GM12878 (cell line): ENCODE measurements around the gene ABHD8.

Source experiments
- EZH2 ChIP-seq: IDR thresholded peaks from 2 replicates; pipeline ENCODE4 v1.6.1; 2012; ENCODE audit warnings: low read depth, mild to moderate bottlenecking, control low read depth, inconsistent platforms, low read length, borderline replicate concordance; ENCODE audit not compliant: control insufficient read depth
- HDAC6 ChIP-seq: fragments of 200-600 bp; sonication (generic); IDR thresholded peaks from one replicate; pipeline ENCODE4 v1.8.0; 2017; ENCODE audit warnings: antibody characterized with exemption; ENCODE audit not compliant: unreplicated experiment
- NRF1 ChIP-seq: conservative IDR thresholded peaks from 2 replicates; pipeline ENCODE4 v1.6.1; 2011; ENCODE audit warnings: mild to moderate bottlenecking, low read depth, low read length, improper control_type of control experiment
- ZNF207 ChIP-seq: fragments of 450-650 bp; IDR thresholded peaks from 2 replicates; pipeline ENCODE4 v1.6.1; 2014; ENCODE audit warnings: antibody characterized with exemption, mild to moderate bottlenecking, borderline replicate concordance
- TF ChIP-seq, protein P1 (sequence below), 3 experiments: IDR thresholded peaks in 2 of 3; conservative IDR thresholded peaks in 1 of 3; 2 replicates each; pipeline ENCODE4 v1.5.1; 2011; ENCODE audit warnings: low read depth in 3 of 3, low read length in 3 of 3, mild to moderate bottlenecking in 3 of 3, control low read depth in 2 of 3, moderate library complexity in 2 of 3, inconsistent platforms in 1 of 3, mixed read lengths in 1 of 3; ENCODE audit not compliant: control insufficient read depth in 2 of 3, insufficient read depth in 1 of 3; ENCODE audit errors: extremely low read depth in 1 of 3
- TF ChIP-seq, protein P2 (sequence below): IDR thresholded peaks from 2 replicates; pipeline ENCODE4 v1.6.1; 2011; ENCODE audit warnings: low read depth, mild to moderate bottlenecking, low read length, moderate library complexity, borderline replicate concordance; ENCODE audit errors: extremely low read depth

DNA sequence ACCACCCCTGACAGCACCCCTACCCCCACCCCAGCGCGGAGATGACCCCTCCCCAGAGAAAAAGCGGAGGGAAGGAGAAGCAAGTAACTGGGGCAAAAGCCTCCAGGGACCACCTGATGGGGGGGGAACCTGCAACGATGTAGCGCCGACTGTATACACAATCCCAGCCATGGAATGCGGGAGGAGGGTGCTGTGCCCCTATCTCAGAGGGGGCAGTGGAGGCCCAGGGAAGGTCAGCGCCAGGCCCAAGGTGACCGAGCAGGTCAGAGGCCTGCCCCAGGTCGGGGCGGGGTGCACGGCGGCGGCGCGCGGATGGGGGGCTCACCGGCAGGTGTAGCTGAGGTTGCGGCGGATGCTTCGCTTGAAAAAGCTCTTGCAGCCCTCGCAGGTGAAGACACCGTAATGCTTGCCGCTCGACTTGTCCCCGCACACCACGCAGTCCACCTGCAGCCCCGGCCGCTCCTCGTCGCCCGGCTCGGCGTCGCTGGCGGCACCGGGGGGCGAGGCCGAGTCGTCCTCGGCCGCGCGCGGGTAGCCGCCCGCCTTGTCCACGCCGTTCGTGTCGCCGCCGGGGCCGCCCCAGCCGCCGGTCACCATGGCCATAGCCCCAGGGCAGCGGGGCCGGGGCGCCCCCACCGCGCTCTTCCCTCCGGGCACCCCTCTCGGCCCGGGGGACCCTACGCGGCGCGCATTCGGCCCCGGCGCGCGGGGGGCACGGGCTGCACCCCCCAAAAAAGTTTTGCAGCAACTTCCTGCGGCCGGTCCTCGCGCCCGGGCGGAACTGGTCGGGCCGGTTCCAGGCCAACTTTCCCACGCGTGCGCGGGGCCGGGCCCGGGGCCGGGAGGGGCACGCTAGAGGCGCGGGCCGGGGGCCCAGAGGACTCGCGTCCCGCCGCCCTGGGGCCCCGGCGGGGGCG, 58.3 kb downstream of the ABHD8 start:
- TF ChIP-seq, protein P1, sequence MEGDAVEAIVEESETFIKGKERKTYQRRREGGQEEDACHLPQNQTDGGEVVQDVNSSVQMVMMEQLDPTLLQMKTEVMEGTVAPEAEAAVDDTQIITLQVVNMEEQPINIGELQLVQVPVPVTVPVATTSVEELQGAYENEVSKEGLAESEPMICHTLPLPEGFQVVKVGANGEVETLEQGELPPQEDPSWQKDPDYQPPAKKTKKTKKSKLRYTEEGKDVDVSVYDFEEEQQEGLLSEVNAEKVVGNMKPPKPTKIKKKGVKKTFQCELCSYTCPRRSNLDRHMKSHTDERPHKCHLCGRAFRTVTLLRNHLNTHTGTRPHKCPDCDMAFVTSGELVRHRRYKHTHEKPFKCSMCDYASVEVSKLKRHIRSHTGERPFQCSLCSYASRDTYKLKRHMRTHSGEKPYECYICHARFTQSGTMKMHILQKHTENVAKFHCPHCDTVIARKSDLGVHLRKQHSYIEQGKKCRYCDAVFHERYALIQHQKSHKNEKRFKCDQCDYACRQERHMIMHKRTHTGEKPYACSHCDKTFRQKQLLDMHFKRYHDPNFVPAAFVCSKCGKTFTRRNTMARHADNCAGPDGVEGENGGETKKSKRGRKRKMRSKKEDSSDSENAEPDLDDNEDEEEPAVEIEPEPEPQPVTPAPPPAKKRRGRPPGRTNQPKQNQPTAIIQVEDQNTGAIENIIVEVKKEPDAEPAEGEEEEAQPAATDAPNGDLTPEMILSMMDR (IDR thresholded peaks at IDR 0.05 in 2 of 3, conservative IDR thresholded peaks at IDR 0.05 in 1 of 3; ENCODE audit: control insufficient read depth in 2 of 3, extremely low read depth in 1 of 3, insufficient read depth in 1 of 3, low read depth in 3 of 3, low read length in 3 of 3) = no peak
- TF ChIP-seq EZH2 (no peak), HDAC6 (no peak), ZNF207 (no peak), NRF1 (no peak)
- TF ChIP-seq, protein P2, sequence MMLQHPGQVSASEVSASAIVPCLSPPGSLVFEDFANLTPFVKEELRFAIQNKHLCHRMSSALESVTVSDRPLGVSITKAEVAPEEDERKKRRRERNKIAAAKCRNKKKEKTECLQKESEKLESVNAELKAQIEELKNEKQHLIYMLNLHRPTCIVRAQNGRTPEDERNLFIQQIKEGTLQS = no peak
